Breast epithelium (tissue), 4 donors: ENCODE measurements around the gene TNP2. TPM values are rescaled to one million over a fixed set of nuclear protein-coding genes. Genes with fewer than 3 reads are reported as not detected.

Source experiments
- DNase-seq, 2 donors: peaks; one replicate each; pipeline ENCODE4 v3.0.0-alpha.2; 2019; ENCODE audit warnings: low spot score in 2 of 2
- H3K27ac ChIP-seq, 2 donors: fragments of 200-600 bp; sonication (generic) in 1 of 2; one replicate each; pipeline ENCODE4 v1.5.1; 2016 to 2019; ENCODE audit warnings: mild to moderate bottlenecking in 1 of 2
- H3K27me3 ChIP-seq, 2 donors: fragments of 200-600 bp; sonication (generic) in 1 of 2; one replicate each; pipeline versions ENCODE4 v1.5.1 to v1.6.0; 2017 to 2019; ENCODE audit warnings: control low read depth in 1 of 2, mild to moderate bottlenecking in 1 of 2
- H3K36me3 ChIP-seq: fragments of 200-600 bp; one replicate; pipeline ENCODE4 v1.5.1; 2019
- H3K4me1 ChIP-seq, 2 donors: fragments of 200-600 bp; sonication (generic); one replicate each; pipeline ENCODE4 v1.5.1; 2016 to 2019; ENCODE audit warnings: control low read depth in 1 of 2
- H3K4me3 ChIP-seq, 3 donors: fragments of 200-600 bp; sonication (generic); 1 replicate in 2 of 3; 2 replicates in 1 of 3; pipeline ENCODE4 v1.5.1; 2016 to 2019; ENCODE audit warnings: mild to moderate bottlenecking in 3 of 3, moderate library complexity in 2 of 3
- H3K9me3 ChIP-seq, 2 donors: fragments of 200-600 bp; sonication (generic) in 1 of 2; one replicate each; pipeline ENCODE4 v1.5.1; 2016 to 2019; ENCODE audit warnings: control low read depth in 1 of 2
- CTCF ChIP-seq, 3 donors: fragments of 450-650 bp; IDR thresholded peaks; one replicate each; pipeline ENCODE4 v1.5.1; 2016 to 2017; ENCODE audit warnings: antibody characterized with exemption in 3 of 3, mild to moderate bottlenecking in 3 of 3, moderate library complexity in 3 of 3
- POLR2A ChIP-seq: fragments of 450-650 bp; IDR thresholded peaks from one replicate; pipeline ENCODE4 v1.6.1; 2016; ENCODE audit warnings: antibody characterized with exemption, mild to moderate bottlenecking, moderate library complexity
- POLR2AphosphoS5 ChIP-seq, 3 donors: sonication (generic); formaldehyde crosslinking; IDR thresholded peaks; one replicate each; pipeline ENCODE4 v1.6.1; 2017; ENCODE audit warnings: antibody characterized with exemption in 3 of 3
- intact Hi-C: fragments of 100-400 bp; cut with DNase I; formaldehyde crosslinking; loops from one replicate; pipeline ENCODE4 v1.15.1; 2023; ENCODE audit warnings: low total_unique reads
- total RNA-seq, 3 donors: library from RNA; depleted of rRNA; stranded (reverse); fragments of >200 nt; gene quantifications; one replicate each; pipeline ENCODE4 v1.1.0, GENCODE V29; 2016

The TNP2 gene
- total RNA-seq, 3 donors from 2014 or later: not detected

- no peak overlapping the region for H3K27ac ChIP-seq
- TF ChIP-seq CTCF (IDR thresholded peaks at IDR 0.05): no peak
- no peak for TF ChIP-seq POLR2AphosphoS5 (IDR thresholded peaks at IDR 0.05)
- no peak for TF ChIP-seq POLR2A
Observed at GRCh38 chr16:11273721-11274324, 4.7 kb upstream of the TNP2 start.

GRCh38 chr16:11272921-11273720, 4.0 kb upstream of the TNP2 start, which contains the start of gene PRM3:
Gene PRM3 (minus strand): TSS chr16:11273629. CDS start chr16:11273595, 34 bp downstream.
- no peaks in the 10 kb centered on the region for H3K36me3 ChIP-seq
- no peaks in the 10 kb centered on the region for H3K9me3 ChIP-seq
- no peak within 1 kb of the TSS for H3K4me3 ChIP-seq
- no peaks in the 10 kb centered on the region for H3K4me1 ChIP-seq
- TF ChIP-seq CTCF (IDR thresholded peaks at IDR 0.05) (no peak), POLR2A (no peak), POLR2AphosphoS5 (IDR thresholded peaks at IDR 0.05) (no peak)
- DNase-seq: no peak
- H3K27ac ChIP-seq: no peak within 1 kb of the TSS
- intact Hi-C loops: no loop called here
- no peaks in the 10 kb centered on the region for H3K27me3 ChIP-seq

More at GRCh38 chr16:11273721-11274324, 4.7 kb upstream of the TNP2 start:
- no peak overlapping the region for H3K4me3 ChIP-seq
- H3K4me1 ChIP-seq: no peaks in the 10 kb centered on the region
- no peaks in the 10 kb centered on the region for H3K27me3 ChIP-seq
- no peak for DNase-seq
- H3K9me3 ChIP-seq: no peaks in the 10 kb centered on the region
- no peaks in the 10 kb centered on the region for H3K36me3 ChIP-seq
- intact Hi-C loops: no loop called here

GRCh38 chr16:11272484-11272883, 3.4 kb upstream of the TNP2 start:
- Histone ChIP-seq H3K9me3 (no peaks in the 10 kb centered on the region), H3K27me3 (no peaks in the 10 kb centered on the region), H3K27ac (no peak overlapping the region), H3K4me1 (no peaks in the 10 kb centered on the region), H3K4me3 (no peak overlapping the region), H3K36me3 (no peaks in the 10 kb centered on the region)
- no peak for DNase-seq
- no peak for TF ChIP-seq POLR2AphosphoS5 (IDR thresholded peaks at IDR 0.05)
- no peak for TF ChIP-seq CTCF (IDR thresholded peaks at IDR 0.05)
- no peak for TF ChIP-seq POLR2A
- intact Hi-C loops: no loop called here

- H3K4me3 ChIP-seq: no peak overlapping the region
- H3K36me3 ChIP-seq: no peaks in the 10 kb centered on the region
- H3K4me1 ChIP-seq: no peaks in the 10 kb centered on the region
- intact Hi-C loops: no loop called here
- TF ChIP-seq POLR2A: no peak
- no peak for TF ChIP-seq POLR2AphosphoS5 (IDR thresholded peaks at IDR 0.05)
- no peak for TF ChIP-seq CTCF (IDR thresholded peaks at IDR 0.05)
- DNase-seq: no peak
- H3K9me3 ChIP-seq: no peaks in the 10 kb centered on the region
- no peaks in the 10 kb centered on the region for H3K27me3 ChIP-seq
- no peak overlapping the region for H3K27ac ChIP-seq
Observed at GRCh38 chr16:11271610-11272009, 2.5 kb upstream of the TNP2 start.

DNA sequence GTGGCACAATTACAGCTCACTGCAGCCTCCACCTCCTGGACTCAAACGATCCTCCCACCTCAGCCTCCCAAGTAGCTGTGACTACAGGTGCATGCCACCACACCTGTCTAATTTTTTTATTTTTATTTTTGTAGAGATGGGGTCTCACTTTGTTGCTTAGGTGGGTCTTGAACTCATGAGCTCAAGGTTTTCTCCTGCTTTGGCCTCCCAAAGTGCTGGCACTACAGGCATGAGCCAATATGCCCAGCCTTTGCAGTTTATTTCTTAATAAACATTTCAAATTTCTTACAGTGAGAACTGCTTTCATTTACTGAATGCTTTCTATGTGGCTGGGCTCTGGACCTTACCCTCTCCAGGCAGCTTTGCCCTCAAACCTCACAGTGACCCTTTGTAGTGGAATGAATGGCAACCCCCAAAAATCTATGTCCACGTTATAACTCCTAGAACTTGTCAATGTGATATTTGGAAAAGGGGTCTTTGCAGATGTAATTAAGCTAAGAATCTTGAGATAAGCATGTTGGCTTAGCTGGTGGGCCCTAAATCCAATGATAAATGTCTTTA, 1.6 kb upstream of the TNP2 start:
- Histone ChIP-seq H3K27ac (no peak overlapping the region), H3K27me3 (no peaks in the 10 kb centered on the region), H3K4me3 (no peak overlapping the region), H3K36me3 (no peaks in the 10 kb centered on the region), H3K4me1 (no peaks in the 10 kb centered on the region), H3K9me3 (no peaks in the 10 kb centered on the region)
- intact Hi-C loops: no loop called here
- DNase-seq: no peak
- no peak for TF ChIP-seq POLR2A
- TF ChIP-seq POLR2AphosphoS5 (IDR thresholded peaks at IDR 0.05): no peak
- TF ChIP-seq CTCF (IDR thresholded peaks at IDR 0.05): no peak
